ENCODE results near the gene NCL.
"Not testable (repeated sequence)": the region's sequence is repeated elsewhere in the genome, so short reads cannot be mapped to it uniquely, and the experiment has no call there.

The NCL gene

DNA sequence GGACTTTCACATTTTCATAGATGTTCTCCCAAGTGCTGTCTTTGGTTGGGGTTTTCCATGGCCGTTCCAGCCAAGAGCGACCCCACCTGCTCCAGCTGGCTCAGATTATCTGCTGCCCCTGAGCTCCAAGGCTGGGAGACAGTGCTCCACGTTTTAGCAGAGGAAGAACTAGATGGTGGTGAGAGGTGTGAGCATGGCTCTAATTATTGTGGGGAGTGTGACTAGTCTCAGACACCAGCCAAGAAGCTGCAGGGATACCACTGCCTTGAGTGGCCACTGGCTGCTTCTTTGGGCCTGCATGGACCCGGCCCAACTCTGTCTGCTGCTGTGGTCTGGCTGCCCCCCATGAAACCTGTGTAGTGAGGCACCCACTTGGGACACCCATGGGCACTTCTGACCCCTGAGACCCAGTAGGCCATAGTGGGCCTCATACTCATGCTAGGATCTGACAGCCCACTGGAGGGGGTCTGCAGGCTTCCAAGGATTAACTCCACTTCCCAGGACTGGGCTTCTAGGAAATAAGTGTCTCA lies 2.8 kb upstream of the NCL start:
- DNase-seq, result no peak

DNA sequence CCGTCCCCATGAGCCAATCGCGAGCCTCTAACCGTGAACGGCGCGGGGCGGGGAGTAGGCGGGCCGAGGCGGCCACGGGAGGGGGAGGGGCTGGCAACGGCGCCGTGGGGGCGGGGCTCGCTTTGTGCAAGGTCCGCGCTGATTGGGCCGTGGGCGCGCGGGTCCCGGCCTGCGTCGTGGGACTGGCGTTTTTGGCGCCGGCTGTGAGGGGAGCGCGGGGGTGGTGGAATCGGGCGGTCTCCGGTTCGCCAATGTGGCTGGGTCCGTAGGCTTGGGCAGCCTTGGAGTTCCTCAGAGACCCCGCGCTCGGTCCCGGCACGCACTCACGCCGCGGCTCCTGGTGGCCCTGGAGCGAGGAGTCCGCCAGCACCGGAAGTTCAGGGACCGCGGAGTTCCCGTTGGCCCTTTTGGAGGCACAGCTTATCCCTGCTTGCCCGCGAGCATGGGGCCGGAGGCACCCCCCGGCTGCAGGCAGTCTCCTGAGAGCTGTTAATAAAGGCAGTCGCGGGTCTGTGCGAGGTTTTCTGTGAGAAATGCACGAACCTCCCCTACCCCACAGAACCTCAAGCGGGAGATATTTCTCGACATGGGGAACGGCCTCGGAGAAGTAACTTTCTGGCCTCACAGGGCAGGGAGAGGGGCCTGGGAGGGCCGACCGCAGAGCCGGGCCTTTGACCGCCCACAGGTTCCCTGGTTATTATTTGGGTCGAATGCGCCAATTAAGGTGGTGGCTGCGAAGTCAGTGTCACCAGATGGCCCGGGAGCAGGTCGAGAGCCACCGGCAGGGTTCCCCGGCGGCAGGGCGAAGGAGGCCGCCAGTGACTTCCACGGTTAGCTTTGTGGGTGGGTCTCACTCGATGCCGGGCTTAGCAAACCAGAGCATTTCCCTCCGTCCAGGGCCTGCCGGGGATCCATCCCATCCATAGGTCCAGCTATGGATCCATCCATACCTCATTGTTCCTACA lies 574 bp upstream of the NCL start:
- DNase-seq, result no peak

DNA sequence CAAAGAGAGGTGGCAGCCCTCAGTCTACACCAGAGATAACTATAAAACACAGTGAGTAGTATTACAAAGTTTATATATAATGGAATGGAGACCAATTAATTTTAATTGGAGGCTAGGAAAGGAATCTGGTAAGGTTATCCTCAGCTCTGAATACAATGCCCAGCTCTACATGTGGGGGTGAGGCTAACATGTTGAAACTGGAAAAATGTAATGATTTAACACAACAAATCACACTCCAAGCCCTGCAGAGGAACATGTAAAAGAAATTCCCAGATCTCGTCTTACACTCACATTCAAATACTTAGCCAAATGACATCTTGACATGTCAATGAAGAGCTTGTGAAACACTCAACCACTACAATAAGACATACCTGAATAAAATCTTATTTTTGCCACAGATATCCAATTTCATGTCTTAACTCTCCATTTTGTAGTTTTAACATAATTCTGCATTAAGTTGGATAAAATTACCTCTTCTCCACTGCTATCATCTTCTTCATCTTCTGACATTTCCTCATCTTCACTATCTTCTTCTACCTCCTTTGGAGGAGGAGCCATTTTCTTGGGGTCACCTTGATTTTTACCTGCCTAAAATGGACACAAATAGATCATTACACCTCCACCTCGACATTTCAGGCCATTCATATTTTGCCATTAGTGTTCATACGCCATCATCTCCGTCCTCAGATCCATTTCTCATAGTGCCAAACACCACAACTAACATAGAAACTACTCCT lies 1.4 kb downstream of the NCL start:
- DNase-seq, result no peak

DNA sequence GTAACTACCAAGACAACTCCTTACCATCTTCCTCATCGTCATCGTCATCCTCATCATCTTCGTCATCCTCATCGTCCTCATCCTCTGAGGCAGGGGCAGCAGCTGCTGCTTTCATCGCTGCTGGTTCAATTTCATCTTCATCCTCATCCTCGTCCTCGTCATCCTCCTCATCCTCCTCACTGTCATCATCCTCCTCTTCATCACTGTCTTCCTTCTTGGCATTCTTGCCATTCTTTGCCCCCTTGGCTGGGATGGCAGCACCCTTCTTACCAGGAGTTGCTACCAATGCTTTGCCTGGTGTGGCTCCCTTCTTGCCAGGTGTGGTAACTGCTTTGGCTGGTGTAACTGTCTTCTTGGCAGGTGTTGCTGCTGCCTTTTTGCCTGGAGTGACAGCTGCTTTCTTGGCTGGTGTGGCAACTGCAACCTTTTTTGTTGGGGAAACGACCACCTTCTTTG lies 2.7 kb downstream of the NCL start:
- no peak for DNase-seq

DNA sequence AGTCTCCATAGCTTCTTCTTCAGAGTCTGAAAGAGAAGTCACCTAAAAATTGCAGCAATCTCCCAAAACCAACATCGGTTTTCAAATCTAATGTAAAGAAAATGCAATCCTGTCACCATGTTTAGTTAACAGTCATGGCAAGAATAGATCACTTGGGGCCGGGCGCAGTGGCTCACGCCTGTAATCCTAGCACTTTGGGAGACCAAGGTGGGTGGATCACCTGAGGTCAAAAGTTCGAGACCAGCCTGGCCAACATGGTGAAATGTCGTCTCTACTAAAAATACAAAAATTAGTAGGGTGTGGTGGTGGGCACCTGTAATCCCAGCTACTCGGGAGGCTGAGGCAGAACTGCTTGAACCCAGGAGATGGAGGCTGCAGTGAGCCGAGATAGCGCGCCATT lies 3.4 kb downstream of the NCL start:
- not testable (repeated sequence) for DNase-seq

DNA sequence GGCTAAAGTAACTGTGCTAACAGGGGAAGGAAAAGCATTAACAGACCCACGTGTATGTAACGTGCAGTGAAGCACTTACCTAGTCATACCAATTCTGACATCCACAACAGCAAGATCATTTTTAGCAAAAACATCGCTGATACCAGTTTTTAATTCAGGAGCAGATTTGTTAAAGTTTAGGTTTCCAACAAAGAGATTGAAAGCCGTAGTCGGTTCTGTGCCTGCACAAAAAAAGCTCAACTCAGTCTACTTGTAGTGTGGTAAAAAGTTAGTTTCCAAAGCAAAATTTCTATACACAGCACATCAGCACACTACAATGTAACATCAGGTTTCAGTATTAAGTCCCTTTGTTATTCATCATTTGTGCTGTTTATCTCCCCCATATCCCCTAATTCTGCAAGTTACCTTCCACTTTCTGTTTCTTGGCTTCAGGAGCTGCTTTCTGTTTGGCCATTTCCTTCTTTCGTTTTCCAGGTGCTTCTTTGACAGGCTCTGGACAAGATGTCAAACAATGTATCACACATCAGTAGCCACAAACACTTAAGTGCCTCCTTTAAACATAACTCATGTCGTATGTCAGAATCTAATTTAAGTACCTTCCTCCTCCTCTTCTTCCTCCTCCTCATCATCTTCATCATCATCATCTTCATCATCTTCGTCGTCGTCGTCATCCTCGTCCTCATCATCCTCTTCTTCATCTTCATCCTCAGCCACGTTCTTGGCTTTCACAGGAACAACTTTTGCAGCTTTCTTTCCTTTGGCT lies 4.0 kb downstream of the NCL start:
- DNase-seq, result no peak

DNA sequence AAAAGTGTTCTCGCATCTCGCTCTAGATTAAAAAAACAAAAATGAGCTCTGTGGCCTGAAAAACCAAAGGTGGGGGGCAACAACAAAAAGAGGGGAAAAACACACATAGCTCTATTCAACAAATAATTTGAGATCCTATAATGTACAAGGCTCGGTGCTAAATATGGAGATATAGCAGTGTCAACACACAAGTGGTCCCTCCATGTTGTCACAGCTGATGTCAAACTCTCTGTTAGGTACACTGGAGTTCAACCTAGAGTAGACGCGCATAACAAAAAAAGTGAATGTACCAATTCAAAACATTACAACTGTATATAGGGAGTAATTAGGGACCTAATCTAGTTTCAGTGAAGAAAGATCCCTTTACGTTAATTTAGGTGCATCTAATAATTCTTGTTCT lies 5.9 kb downstream of the NCL start:
- DNase-seq, result no peak

DNA sequence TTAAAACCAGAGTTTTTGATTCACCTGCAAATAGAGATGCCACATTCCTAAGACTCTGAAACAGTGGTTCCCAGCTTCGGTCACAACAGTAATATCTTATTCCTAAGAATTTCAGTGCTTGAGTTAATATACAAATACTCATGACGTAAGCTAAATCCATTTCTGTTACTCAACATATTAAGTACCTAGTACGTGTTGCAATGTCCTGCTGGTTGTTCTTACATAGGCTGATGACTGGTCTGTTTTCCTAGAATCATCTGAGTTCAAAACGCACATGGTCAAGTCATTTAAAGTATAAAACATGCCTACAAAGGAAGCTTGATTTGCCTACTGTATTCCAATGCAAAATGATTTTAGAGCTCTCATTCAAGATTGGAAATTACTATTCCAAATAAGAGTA lies 7.2 kb downstream of the NCL start:
- DNase-seq, result no peak

DNA sequence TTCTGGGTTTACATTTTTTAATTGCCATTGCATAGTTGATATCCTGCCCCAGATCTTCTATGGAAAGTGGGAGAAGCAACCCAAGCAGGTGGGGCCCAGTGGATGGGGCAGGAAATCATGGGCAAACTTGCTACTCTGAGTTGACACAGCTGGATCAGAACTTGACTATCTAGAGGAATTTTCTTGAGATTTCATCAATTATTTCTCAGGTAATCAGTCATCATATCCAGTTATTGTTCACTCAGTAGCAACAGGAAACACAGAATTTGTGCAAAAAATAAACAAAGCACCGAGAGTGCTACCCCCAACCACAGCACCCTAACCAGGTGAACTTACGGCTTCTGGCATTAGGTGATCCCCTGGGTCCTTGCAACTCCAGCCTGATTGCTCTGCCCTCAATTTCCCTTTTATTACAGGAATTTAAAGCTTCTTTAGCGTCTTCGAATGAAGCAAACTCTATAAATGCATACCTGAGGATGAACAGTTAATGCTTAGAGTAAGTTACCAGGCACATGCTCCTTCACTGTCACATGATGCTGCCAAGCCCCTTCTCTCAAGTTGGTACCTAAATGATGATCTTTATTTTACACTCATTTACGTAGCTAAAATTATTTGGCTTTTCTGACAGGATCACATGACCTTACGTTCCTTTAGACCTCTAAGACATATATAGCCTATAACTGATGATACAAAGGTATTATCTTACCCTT lies 7.8 kb downstream of the NCL start:
- no peak for DNase-seq

DNA sequence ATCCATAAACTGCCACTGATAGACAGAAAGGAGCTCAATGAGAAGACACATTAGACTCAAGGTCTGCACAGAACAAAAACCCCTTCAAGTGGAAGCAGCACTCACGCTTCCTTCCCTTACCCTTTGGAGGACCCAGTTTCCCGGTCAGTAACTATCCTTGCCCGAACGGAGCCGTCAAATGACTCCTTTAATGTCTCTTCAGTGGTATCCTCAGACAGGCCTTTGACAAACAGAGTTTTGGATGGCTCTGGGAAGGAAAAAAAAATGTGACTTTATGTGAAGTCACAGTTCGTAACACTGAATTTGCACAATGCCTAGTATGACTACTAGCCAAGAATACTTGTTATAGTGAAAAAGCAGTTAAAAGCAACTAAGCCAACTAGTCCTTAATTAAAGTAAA lies 8.4 kb downstream of the NCL start:
- DNase-seq, result no peak

DNA sequence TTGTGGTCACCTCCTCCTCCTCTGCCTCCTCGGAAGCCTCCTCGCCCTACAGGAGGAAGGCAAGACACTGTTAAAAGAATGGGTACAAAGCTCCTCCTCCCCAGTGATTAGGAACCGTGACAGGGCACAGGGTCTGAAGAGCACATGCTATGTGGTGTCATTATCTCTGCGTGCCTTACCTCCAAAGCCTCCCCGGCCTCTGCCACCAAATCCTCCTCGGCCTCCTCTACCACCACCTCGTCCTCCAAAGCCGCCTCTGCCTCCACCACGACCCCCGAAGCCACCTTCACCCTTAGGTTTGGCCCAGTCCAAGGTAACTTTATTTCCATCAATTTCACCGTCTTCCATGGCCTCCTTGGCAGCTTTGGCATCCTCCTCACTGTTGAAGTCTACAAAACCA lies 9.1 kb downstream of the NCL start:
- no peak for DNase-seq

DNA sequence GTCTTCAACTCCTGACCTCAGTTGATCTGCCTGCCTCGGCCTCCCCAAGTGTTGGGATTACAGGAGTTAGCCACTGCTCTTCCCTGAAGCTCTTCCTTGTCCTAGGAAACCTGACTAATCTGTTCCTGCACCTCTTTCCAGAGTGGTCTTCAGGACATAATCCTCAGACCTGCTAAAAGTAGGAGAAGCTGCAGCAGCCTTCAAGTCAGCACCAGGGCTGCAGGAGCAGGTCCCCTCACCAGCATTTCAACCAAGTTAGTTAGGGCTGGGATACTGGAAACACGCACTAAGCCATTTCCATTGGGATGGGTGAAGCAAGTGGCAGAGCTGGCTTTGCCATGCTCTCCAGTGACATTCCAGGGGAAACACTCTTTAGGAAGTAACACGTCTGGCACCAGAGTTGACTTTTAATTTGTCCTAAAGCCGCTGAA lies 9.9 kb downstream of the NCL start:
- DNase-seq, result no peak

DNA sequence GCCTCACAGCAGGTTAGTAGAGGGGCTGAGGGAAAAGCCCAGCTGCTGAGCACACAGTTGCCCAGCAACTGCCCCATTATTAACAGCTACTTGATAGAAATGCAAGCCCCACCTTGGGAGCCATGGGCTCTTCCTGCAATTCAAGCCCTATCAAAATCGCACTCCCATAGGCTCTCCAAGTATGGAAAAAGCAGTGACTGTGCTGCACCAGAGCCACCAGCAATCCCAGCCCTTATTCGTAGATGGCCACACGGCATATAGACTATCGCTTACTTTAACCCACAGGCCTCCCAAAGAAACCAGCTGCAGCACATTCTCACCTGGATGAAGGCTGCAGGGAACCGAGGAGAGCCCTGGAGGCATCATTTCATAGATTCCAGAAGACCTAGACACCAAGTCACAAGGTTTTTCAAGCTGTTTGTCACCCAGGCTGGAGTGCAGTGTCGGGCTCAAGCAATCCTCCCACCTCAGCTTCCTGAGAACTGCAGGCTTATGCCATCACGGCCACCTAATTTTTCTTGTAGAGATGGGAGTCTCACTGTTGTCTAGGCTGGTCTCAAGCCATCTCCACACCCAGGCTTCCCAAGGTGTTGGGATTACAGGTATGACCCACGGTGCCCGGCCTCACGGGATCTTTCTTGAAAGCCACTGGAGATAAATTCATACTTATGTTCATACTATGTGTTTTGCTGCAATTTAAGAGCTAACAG lies 11.3 kb downstream of the NCL start:
- no peak for DNase-seq

DNA sequence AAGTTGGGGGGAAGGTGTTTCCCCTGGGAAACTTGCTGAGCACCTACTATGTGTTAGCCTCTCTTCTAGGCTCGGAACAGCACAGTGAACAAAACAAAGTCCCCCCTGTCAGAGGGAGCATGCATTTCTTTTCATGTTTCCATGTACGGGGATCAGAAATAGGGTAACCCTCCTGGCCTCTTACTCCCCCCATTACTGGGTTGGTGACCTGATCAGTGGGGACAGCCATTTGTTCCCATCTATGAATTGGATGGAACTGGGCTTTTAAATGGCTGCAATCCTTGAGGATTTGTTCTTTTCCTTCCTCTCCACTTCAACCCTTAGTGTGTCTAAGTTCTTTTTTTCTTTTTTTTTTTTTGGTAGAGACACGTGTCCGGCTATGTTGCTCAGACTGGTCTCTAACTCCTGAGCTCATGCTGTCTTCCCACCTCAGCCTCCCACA lies 13.7 kb downstream of the NCL start:
- no peak for DNase-seq

DNA sequence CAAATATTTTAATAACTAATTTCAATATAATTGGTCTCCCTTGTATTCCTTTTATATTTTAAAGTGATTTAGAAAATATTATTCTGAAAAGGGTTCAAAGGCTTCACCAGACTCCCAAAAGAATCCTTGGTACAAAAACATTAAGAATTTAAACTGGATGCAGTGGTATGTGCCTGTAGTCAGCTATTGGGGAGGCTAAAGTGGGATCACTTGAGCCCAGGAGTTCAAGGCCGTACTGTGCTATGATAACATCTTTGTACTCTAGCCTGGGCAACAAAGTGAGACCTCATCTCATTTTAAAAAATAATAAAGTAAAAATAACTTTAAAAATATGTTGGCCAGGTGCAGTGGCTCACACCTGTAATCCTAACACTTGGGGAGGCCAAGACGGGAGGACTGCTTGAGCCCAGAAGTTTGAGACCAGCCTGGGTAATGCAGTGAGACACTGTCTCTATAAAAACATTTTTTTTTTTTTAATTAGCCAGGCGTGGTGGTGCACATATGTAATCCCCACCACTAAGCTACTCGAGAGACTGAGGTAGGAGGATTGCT lies 14.7 kb downstream of the NCL start:
- no peak for DNase-seq

DNA sequence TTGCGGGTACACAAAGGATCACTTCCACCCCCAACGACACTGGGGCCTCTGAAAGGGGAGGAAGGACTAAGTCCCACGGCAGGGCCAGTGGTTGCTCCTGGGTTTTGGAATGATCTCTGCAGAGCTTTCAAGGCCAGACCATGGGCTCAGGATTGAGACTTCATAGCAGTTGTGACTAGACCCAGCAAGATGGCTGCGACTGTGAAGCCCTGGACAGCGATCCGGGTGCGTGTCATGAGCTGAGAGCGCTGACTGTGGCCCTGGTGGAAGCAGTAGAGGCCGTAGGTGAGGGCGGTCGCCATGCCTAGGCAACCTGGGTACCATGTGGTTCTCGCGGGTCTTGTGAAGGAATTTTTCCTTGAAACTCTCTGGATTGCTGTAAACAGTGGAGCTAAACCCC lies 27.3 kb downstream of the NCL start:
- DNase-seq, result no peak

DNA sequence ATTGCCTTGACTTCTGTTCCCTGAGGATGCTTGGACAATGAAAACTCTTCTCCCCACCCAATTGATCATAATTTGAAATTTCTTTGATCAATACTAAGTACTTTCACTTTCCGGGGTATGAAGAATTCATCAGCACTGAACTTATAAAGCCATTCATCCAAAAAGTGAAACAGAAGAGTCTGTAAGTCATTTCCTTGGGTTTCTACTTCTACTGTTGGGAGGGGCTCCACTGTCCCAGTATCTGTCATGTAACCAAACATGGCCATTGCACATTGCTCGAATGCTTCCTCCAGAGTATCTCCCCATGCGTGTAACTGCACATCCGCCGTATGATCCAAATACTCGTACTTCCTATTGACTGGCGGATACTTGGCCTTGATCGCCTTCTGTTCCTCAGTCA lies 30.3 kb downstream of the NCL start:
- no peak for DNase-seq

DNA sequence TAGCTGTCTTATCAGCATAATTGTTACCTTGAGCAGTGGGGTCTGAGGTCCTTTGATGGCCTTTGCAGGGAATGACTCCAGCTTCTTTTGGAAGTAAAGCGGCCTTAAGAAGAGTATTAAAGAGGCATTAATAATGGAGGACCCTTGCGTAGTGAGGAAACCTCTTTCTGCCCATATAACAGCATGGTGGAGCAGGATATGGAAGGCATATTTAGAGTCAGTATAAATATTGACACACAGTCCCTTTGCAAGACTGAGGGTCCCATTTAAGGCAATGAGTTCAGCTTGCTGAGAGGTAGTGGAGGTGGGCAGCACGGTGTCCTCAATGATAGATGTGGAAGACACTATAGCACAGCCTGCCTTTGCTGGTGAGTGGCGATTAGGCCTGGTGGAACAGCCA lies 32.7 kb downstream of the NCL start:
- no peak for DNase-seq

DNA sequence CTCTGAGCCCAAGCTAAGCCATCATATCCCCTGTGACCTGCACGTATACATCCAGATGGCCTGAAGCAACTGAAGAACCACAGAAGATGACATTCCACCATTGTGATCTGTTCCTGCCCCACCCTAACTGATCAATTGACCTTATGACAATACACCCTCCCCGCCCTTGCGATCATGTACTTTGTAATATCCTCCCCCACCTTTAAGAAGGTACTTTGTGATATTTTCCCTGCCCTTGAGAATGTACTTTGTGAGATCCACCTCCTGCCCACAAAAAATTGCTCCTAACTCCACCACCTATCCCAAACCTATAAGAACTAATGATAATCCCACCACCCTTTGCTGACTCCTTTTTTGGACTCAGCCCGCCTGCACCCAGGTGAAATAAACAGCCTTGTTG lies 33.8 kb downstream of the NCL start:
- DNase-seq, result not testable (repeated sequence)

DNA sequence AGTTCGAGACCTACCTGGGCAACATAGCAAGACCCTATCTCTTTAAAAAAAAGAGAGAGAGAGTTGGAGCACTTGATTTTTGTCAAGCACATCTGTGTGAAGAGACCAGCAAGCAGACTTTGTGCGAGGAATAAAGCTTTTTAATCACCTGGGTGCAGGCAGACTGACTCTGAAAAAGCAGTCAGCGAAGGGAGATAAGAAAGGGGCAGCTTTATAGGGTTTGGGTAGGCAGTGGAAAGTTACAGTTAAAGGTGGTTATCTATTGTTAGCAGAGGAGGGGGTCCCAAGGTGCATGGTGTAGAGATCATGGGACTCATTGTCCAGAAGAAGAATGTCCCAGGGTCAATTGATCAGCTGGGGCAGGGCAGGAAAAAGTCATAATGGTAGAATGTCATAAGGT lies 34.4 kb downstream of the NCL start:
- DNase-seq, result no peak

DNA sequence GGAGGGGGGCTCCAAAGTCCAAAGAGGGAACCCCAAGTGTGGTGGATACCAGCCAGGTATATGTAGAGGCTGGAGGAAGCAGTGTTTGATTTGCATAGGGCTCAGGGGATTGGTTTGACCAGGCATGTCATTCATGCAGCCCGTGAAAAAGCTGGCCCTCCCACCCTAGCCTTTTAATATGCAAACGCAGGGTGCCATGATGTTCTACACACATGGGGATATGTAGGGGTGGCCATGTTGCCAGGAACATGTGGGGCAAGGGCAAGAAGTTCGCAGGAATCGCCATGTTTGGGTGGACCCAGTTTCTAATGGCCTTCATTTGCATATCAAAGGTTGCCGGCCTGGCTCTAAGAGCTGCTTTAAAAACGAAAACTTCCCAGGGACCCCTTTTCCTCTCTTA lies 35.1 kb downstream of the NCL start:
- no peak for DNase-seq
